Measurements from ENCODE around the gene AGO3. TPM values are rescaled to one million over a fixed set of nuclear protein-coding genes. Genes with fewer than 3 reads are reported as not detected.

Gene AGO3
- total RNA-seq, 1 experiment from 2014 or later, result 7.5 TPM

- no peak for DNase-seq (ENCODE audit: extremely low read depth, low read depth)
Measured at GRCh38 chr1:36080236-36080635, 149.3 kb downstream of the AGO3 start.

DNA sequence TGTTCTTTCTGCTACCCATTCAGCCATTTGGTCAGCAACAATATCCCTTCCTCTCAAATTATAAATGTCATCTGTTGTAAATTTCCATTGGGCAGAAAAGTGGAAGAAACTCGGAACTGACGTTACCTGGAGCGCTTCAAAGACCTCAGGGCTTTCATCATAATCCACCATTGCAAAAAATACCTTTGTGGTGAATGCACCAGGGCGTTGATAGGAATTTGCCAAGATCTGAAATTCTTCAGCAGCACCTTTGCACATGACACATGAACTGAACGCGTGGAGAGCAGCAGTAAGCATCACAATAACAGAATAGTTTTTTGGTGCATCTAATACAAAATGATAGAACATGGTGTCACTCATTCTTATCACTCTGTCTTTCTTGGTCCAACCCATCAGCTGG, 149.9 kb downstream of the AGO3 start:
- no peak for DNase-seq (ENCODE audit: extremely low read depth, low read depth)

GRCh38 chr1:36081926-36082485, 151.1 kb downstream of the AGO3 start:
- no peak for DNase-seq (ENCODE audit: extremely low read depth, low read depth)

GRCh38 chr1:36083219-36083618, 152.3 kb downstream of the AGO3 start:
- DNase-seq (ENCODE audit: extremely low read depth, low read depth), result no peak

DNA sequence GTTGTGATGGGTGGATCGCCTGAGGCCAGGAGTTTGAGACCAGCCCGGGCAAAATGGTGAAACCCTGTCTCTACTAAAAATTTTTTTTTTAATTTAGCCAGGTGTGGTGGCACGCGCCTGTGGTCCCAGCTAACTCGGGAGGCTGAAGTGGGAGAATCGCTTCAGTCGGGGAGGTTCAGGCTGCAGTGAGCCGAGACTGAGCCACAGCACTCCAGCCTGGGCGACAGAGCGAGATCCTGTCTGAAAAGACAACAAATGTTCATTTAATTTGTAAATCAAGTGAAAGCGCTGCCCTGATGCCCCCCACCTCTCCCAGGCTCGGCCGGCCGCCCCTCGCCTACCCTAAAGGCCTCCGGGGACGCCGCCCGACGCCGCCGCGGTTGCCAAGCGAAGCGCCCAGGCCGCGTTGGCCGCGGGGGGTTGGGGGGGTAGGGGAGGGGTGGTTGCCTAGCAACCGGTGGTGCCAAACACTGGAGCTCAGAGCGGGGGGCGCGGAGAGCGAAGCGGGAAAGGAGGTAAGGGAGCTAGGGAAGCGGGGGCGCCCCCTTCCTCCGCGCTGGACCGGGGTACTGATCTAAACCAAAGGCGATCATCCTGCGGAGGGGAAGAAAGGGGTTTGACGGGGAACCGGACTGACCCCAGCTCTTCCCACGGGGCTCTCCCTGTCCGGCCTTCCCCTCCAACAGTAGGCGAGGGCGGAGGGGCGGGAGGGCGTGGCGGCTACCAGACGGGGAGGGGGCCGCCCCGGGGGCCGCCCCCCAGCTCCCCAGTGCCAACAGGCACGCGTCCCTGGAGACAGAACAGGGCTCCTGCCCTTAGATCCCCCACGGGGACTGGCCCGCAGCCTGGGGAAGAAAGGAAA, 153.0 kb downstream of the AGO3 start, which contains the start of gene TEKT2:
TEKT2 (plus strand) TSS at position 460 of the 862 bp plus-strand sequence. CDS start 828 bp downstream, outside the sequence.
- no peak for DNase-seq (ENCODE audit: extremely low read depth, low read depth)

GRCh38 chr1:36084497-36085115, 153.7 kb downstream of the AGO3 start:
- DNase-seq (ENCODE audit: extremely low read depth, low read depth), result no peak

GRCh38 chr1:36085126-36085525, 154.2 kb downstream of the AGO3 start:
- DNase-seq (ENCODE audit: extremely low read depth, low read depth), result no peak

DNA sequence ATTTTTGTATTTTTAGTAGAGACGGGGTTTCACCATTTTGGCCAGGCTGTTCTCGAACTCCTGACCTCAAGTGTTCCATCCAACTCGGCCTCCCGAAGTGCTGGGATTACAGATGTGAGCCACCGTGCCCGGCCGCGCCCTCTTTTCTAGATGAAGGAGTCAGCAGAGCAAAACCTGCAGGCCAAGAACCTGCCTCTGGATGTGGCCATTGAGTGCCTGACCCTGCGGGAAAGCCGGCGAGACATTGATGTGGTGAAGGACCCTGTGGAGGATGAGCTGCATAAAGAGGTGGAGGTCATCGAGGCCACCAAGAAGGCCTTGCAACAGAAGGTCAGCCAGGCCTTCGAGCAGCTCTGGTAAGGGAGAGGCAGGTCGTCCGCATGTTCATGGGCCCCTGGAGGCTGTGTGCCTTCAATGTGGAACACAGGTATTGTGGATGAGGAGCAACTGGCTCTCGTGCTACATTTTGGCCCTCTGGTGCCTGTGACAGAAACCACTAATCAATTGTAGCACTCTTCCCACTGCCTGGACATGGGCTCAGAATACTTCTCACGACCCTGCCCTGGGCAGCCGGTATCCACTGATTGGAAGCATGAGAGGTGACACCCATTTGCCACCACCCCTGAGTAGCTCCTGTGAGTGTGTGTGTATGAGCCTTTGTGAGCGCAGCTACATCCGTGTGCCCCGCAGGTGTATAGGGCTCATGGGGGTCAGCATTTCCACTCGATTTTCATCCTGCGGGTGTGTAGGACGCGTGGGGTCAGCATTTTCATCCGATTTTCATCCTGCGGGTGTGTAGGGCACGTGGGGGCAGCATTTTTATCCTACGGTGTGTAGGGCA, 155.0 kb downstream of the AGO3 start:
- DNase-seq (ENCODE audit: extremely low read depth, low read depth), result no peak

- DNase-seq (ENCODE audit: extremely low read depth, low read depth), result no peak
Measured at GRCh38 chr1:36086529-36087232, 155.8 kb downstream of the AGO3 start.

DNA sequence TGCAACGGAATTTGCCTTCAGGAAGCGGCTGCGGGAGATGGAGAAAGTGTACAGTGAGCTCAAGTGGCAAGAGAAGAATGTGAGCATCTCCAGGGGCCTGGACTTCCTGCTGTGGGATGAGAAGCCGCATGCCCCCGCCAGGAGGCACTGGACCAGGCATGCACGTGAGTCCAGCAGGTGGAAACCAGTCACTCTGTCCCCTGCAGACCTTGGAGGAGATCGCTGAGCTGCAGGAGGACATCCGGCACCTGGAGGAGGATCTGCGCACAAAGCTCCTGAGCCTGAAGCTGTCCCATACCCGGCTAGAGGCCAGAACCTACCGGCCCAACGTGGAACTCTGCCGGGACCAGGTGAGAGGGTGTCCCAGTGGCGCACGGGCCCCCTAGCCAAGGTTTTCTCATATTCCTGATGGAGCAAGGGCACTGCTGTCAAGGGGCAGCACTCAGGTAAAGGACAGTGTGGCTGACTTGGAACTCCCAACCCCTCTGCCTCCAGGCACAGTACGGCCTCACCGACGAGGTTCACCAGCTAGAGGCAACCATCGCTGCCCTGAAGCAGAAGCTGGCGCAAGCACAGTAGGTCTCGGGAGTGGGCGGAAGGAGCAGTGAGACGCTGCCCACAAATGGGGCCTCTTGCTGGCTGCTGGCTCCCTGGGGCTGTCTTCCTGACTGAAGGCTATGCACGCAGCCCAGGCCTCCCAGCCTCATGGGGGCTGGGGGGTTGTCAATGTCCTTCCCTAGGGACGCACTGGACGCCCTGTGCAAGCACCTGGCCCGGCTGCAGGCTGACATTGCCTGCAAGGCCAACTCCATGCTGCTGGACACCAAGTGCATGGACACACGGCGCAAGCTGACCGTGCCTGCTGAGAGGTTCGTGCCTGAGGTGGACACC, 156.6 kb downstream of the AGO3 start:
- no peak for DNase-seq (ENCODE audit: extremely low read depth, low read depth)

DNA sequence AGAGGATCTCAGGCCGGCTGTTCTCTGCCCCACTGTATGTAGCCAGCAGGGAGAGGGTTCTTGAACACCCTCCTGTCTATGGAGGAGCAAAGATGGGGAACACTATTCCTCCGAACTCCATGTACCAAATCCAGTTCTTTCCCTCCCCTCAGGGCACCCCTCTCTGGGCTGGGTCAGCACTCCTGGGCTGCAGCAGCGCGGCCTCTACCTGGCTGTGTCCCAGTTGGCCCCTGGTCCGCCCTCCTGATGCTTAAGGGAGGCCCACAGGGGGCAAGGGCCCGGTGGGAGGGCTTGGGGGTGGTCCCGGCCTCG, 157.3 kb downstream of the AGO3 start:
- no peak for DNase-seq (ENCODE audit: extremely low read depth, low read depth)

DNA sequence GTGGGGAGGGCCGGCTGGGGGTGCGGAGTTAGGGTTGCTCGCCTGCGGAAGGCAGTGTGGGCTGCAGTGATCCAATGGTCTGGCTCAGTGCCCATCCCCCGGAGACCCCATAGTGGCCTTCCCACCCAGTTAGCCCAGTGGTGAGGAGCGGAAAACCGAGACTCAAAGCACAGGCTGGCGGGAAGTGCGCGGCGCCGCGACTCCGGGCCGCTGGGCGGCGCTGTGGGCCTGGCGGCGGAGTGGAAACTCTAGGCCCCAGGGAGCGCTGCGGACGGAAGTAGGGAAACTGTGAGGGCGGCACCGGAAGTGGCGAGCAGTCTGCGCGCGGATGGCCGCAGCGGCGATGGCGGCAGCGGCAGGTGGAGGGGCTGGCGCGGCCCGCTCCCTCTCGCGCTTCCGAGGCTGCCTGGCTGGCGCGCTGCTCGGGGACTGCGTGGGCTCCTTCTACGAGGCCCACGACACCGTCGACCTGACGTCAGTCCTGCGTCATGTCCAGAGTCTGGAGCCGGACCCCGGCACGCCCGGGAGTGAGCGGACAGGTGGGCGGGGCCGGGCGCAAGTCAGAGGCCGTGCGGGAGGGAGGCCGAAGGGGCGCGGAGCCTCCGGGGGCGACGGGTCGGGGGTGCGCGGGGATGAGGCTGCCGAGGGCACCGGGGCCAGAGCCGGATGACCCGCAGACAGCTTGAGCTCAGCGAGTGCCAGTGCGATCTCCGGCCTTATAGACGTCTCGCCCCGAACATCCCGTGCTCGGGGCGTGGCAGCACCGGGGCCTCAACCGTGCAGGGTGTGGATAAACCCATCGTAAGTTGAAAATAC, 157.9 kb downstream of the AGO3 start, which contains the start of gene ADPRS:
ADPRS (plus strand) TSS at position 316 of the 816 bp plus-strand sequence; CDS start at position 329, 13 bp downstream.
- peak; percentile 75 for DNase-seq (ENCODE audit: extremely low read depth, low read depth)

GRCh38 chr1:36089393-36090121, 158.7 kb downstream of the AGO3 start:
- DNase-seq (ENCODE audit: extremely low read depth, low read depth), result no peak

- no peak for DNase-seq (ENCODE audit: extremely low read depth, low read depth)
Measured at GRCh38 chr1:36091141-36091540, 160.2 kb downstream of the AGO3 start.

GRCh38 chr1:36091698-36092097, 160.8 kb downstream of the AGO3 start:
- no peak for DNase-seq (ENCODE audit: extremely low read depth, low read depth)

DNA sequence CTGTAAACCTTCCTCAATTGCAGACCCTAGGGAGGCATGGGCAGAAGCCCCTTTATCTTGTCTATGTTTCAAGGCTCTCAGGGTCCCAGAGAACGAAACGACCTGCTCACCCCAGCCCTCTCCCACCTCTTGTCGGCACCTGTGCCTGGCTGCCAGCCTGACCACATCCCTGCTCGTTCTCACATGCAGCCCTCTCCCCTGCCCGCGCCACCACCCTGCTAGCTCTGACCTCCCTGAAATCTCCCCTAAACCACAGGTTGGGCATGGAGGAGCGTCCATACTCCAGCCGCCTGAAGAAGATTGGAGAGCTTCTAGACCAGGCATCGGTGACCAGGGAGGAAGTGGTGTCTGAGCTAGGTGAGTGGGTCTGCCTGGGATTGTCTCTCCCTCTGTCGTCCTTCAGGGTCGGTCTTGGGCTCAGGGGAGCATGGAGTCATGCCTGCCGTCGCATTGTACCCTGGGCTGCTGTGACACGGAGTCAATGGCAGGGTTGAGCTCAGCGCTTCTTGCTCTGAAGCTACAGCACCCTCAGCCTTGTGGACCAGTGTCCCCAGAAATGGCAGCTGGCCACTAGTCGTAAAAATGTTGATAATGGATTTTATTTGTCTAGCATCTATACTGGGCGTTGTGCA, 161.4 kb downstream of the AGO3 start:
- DNase-seq (ENCODE audit: extremely low read depth, low read depth), result no peak

DNA sequence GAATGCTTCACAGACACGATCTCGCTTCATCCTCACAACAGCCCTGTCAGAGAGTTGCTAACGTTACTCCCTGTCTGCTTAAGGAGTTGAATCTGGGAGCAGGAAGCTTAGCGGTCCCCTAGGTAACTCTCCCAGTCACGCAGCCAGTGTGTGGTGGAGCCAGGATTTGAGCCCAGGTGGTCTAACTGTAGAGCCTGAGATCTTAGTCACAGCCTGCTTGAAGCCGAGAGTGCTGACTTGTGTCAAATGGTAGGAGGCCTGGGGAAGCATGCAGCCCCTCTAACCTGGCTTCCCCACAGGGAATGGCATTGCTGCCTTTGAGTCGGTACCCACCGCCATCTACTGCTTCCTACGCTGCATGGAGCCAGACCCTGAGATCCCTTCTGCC, 161.9 kb downstream of the AGO3 start:
- DNase-seq (ENCODE audit: extremely low read depth, low read depth), result no peak
